Epithelial cell of proximal tubule (primary cell): Measurements from ENCODE around the gene CCSER2. TPM values are rescaled to one million over a fixed set of nuclear protein-coding genes. Genes with fewer than 3 reads are reported as not detected.
A peak's percentile ranks its signal among the peaks of the same experiment; 100 is the strongest.
"Not testable (repeated sequence)": the region's sequence is repeated elsewhere in the genome, so short reads cannot be mapped to it uniquely, and the experiment has no call there.

ENCODE experiments used
- DNase-seq: peaks from one replicate; pipeline ENCODE4 v3.0.0-alpha.2; 2011; ENCODE audit warnings: low read depth
- H3K4me3 ChIP-seq: 2 replicates; pipeline ENCODE4 v1.5.1; 2011; ENCODE audit warnings: low read depth, mild to moderate bottlenecking, low read length
- CTCF ChIP-seq: conservative IDR thresholded peaks from 2 replicates; pipeline ENCODE4 v1.5.1; 2012; ENCODE audit warnings: low read depth, mild to moderate bottlenecking, low read length
- total RNA-seq: library from RNA; depleted of rRNA; stranded (reverse); fragments of >200 nt; gene quantifications from 2 replicates; pipeline ENCODE4 v1.2.3, GENCODE V29; 2015

CCSER2 gene
- total RNA-seq, 1 donor from 2014 or later = 8.8 TPM

DNA sequence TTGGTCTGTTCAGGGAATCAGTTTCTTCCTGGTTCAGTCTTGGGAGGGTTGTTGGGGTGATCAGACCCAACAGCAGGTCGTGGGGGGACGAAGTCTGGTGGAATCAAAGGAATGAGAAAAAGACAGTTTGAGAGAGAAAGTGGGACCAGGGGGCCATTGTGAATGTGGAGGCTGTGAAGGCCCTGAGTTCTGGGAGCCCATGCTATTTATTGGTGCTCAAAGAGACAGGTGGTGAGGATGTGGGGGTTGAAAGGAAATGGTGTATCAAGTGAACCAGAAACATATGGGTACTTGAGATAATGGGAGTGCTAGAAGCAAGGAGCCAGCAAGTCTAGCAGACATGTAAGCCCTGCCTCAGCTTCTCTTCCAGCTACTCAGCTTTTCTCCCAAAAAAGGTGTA, 84.1 kb downstream of the CCSER2 start:
- TF ChIP-seq CTCF = no peak
- no peak overlapping the region for H3K4me3 ChIP-seq
- no peak for DNase-seq

GRCh38 chr10:84414110-84414509, 85.7 kb downstream of the CCSER2 start:
- DNase-seq, H3K4me3 ChIP-seq: not testable (repeated sequence)

DNA sequence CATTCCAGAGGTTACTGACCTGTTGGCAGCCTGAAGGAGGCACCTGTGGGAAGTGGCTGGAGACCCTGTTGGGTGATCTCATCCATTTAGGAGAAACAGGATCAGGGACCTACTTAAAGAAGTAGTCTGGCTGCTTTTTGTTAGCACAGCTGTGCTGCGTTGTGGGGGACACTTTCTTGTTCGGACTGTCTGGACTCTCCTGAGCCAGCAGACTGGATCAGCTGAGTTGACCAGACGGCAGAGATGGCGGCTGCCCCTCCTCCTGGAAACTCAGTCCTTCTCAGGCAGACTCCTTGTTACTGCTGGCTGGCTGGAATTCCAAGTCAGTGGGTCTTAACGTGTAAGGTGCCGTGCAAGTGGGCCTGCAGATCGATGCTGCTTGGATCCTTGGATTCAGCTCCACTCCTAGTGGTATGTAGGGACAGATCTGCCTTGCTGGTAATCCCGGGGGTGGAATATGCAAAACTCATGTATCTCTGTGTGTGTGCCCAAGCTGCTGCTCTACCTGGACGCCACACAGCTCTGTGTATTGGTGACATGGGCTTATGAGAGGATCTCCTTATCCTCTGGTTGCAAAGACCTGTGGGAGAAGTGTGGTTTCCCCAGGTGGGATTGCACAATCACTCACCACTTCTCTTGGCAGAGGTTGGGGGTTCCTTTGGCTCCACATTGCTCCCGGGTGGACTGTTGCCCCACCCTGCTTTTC, 87.3 kb downstream of the CCSER2 start:
- DNase-seq = no peak
- no peak overlapping the region for H3K4me3 ChIP-seq
- TF ChIP-seq CTCF = no peak

- no peak overlapping the region for H3K4me3 ChIP-seq
- no peak for DNase-seq
- no peak for TF ChIP-seq CTCF
These were observed 87.8 kb downstream of the CCSER2 start for GRCh38 chr10:84416245-84416555.

DNA sequence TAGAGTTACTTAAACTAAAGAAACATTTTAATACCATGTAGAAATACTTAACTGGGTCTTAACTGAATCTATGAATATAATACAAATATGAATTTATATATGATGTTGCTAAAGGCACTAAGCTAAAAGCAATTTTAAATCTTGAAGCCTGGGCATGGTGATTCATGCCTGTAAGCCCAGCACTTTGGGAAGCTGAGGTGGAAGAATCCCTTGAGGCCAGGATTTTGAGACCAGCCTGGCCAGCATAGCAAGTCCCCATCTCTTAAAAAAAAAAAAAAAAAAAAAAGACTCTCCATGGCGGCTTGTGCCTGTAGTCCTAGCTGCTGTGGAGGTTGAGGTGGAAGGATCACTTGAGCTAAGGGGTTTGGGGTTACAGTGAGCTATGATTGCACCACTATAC, 95.3 kb downstream of the CCSER2 start:
- no peak for DNase-seq
- no peak for TF ChIP-seq CTCF
- H3K4me3 ChIP-seq = no peak overlapping the region

GRCh38 chr10:84424731-84425167, 96.4 kb downstream of the CCSER2 start:
- H3K4me3 ChIP-seq = peak overlapping the region; percentile 43
- TF ChIP-seq CTCF = no peak
- DNase-seq = peak; percentile 89

DNA sequence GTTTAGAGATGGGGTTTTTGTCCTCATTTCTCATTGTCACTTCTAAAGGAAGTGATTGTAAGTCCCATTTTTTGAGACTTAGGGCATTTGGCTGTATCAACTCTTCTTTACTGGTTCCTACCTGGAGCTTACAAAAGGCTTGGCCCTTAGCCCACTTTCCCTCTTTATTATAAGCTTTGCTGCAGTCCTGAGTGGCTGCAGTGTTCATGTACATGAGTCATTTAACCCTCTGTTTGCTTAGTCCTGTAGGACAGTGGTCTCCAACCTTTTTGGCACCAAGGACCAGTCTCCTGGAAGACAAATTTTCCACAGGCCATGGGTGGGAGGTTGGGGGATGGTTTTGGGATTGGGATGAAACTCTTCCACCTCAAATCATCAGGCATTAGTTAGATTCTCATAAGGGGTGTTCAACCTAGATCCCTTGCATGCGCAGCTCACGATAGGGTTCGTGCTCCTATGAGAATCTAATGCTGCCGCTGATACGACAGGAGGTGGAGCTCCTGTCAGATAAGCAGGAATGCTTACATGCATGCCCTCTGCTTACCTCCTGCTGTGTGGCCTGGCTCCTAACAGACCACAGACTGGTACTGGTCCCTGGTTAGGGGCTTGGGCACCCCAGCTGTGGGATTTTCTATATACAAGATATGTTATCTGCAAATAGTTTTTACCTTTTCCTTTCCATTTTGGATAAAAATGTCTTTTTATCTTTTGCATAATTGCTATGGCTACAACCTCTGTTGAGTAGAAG, 99.7 kb downstream of the CCSER2 start:
- DNase-seq = no peak

More for the DNA sequence above, 99.7 kb downstream of the CCSER2 start:
- no peak for TF ChIP-seq CTCF
- H3K4me3 ChIP-seq = no peak overlapping the region
